Activated naive CD4-positive, alpha-beta T cell treated with anti-CD3 and anti-CD28 coated beads, Interleukin-2, amount 10 ng/mL, durations not matched to agents 7 days and 5 days (primary cell): ENCODE data around the gene PSAT1.
A peak's percentile ranks its signal among the peaks of the same experiment; 100 is the strongest.

Source experiments
- CTCF ChIA-PET: fragments of 350-600 bp; sonication (Branson Sonifier 250); formaldehyde crosslinking; loops from one replicate; lab custom pipeline; 2021; ENCODE audit warnings: antibody characterized with exemption; lab: Charles Lee
- DNase-seq: peaks from one replicate; pipeline ENCODE4 v3.0.0-alpha.2; 2020
- H3K27ac Mint-ChIP-seq: one replicate; pipeline ENCODE4 v1.8.0; 2021; ENCODE audit warnings: mild to moderate bottlenecking, moderate library complexity, mixed read lengths
- H3K27me3 Mint-ChIP-seq: one replicate; pipeline ENCODE4 v1.8.0; 2021; ENCODE audit warnings: mild to moderate bottlenecking, mixed read lengths
- H3K36me3 Mint-ChIP-seq: one replicate; pipeline ENCODE4 v1.8.0; 2021; ENCODE audit warnings: mixed read lengths
- H3K4me1 Mint-ChIP-seq: one replicate; pipeline ENCODE4 v1.8.0; 2021; ENCODE audit warnings: mixed read lengths
- H3K4me3 Mint-ChIP-seq: one replicate; pipeline ENCODE4 v1.8.0; 2021; ENCODE audit warnings: mild to moderate bottlenecking, moderate library complexity, mixed read lengths
- H3K9me3 Mint-ChIP-seq: one replicate; pipeline ENCODE4 v1.8.0; 2021; ENCODE audit warnings: mixed read lengths

PSAT1 gene

GRCh38 chr9:78316166-78316892 lies 19.4 kb downstream of the PSAT1 start:
- DNase-seq = no peak
- Mint-ChIP-seq H3K36me3 (peaks cover 66% of the 10 kb centered on the region), H3K9me3 (no peaks in the 10 kb centered on the region), H3K4me1 (no peaks in the 10 kb centered on the region), H3K27me3 (no peaks in the 10 kb centered on the region), H3K27ac (no peak overlapping the region), H3K4me3 (no peak overlapping the region)
- CTCF ChIA-PET = interaction anchor here (0.7 to 0.8 kb wide), 2 partner anchors 12 kb away, joined by 3 read pairs; no protein-coding TSS in a partner anchor

GRCh38 chr9:78319197-78320029 lies 22.5 kb downstream of the PSAT1 start:
- no peak overlapping the region for H3K4me3 Mint-ChIP-seq
- H3K27me3 Mint-ChIP-seq = no peaks in the 10 kb centered on the region
- no peaks in the 10 kb centered on the region for H3K9me3 Mint-ChIP-seq
- no peak overlapping the region for H3K27ac Mint-ChIP-seq
- no peaks in the 10 kb centered on the region for H3K4me1 Mint-ChIP-seq
- CTCF ChIA-PET = no interaction called here
- no peak for DNase-seq
- H3K36me3 Mint-ChIP-seq = peaks cover 58% of the 10 kb centered on the region

- CTCF ChIA-PET = no interaction called here
- peaks cover 4% of the 10 kb centered on the region for H3K4me1 Mint-ChIP-seq
- no peak for DNase-seq
- H3K27ac Mint-ChIP-seq = no peak overlapping the region
- H3K27me3 Mint-ChIP-seq = no peaks in the 10 kb centered on the region
- no peak overlapping the region for H3K4me3 Mint-ChIP-seq
- no peaks in the 10 kb centered on the region for H3K9me3 Mint-ChIP-seq
- peaks cover 59% of the 10 kb centered on the region for H3K36me3 Mint-ChIP-seq
Observed at GRCh38 chr9:78320030-78320693, 23.2 kb downstream of the PSAT1 start.

- Mint-ChIP-seq H3K4me3 (no peak overlapping the region), H3K36me3 (peaks cover 64% of the 10 kb centered on the region), H3K27ac (no peak overlapping the region), H3K9me3 (no peaks in the 10 kb centered on the region), H3K4me1 (peaks cover 9% of the 10 kb centered on the region), H3K27me3 (no peaks in the 10 kb centered on the region)
- DNase-seq = no peak
- CTCF ChIA-PET = no interaction called here
Observed at GRCh38 chr9:78320875-78321496, 24.1 kb downstream of the PSAT1 start.

- CTCF ChIA-PET = no interaction called here
- Mint-ChIP-seq H3K27me3 (no peaks in the 10 kb centered on the region), H3K36me3 (peaks cover 63% of the 10 kb centered on the region), H3K9me3 (no peaks in the 10 kb centered on the region), H3K27ac (no peak overlapping the region), H3K4me1 (peaks cover 9% of the 10 kb centered on the region), H3K4me3 (no peak overlapping the region)
- DNase-seq = no peak
Observed at GRCh38 chr9:78321505-78321904, 24.6 kb downstream of the PSAT1 start.

GRCh38 chr9:78324068-78324650 lies 27.2 kb downstream of the PSAT1 start:
- peaks cover 53% of the 10 kb centered on the region for H3K36me3 Mint-ChIP-seq
- no peak overlapping the region for H3K27ac Mint-ChIP-seq
- H3K27me3 Mint-ChIP-seq = no peaks in the 10 kb centered on the region
- DNase-seq = no peak
- CTCF ChIA-PET = interaction anchor here (1.5 kb wide), 1 partner anchor 44 kb away, joined by 6 read pairs; no protein-coding TSS in a partner anchor
- H3K9me3 Mint-ChIP-seq = no peaks in the 10 kb centered on the region
- H3K4me3 Mint-ChIP-seq = no peak overlapping the region
- H3K4me1 Mint-ChIP-seq = peaks cover 9% of the 10 kb centered on the region

GRCh38 chr9:78324682-78325081 lies 27.8 kb downstream of the PSAT1 start:
- Mint-ChIP-seq H3K9me3 (no peaks in the 10 kb centered on the region), H3K4me1 (peaks cover 9% of the 10 kb centered on the region), H3K4me3 (no peak overlapping the region), H3K36me3 (peaks cover 51% of the 10 kb centered on the region), H3K27me3 (no peaks in the 10 kb centered on the region), H3K27ac (no peak overlapping the region)
- CTCF ChIA-PET = interaction anchor here (1.5 kb wide), 1 partner anchor 44 kb away, joined by 6 read pairs; no protein-coding TSS in a partner anchor
- no peak for DNase-seq

GRCh38 chr9:78325343-78325742 lies 28.4 kb downstream of the PSAT1 start:
- Mint-ChIP-seq H3K27me3 (no peaks in the 10 kb centered on the region), H3K36me3 (peaks cover 50% of the 10 kb centered on the region), H3K27ac (peak overlapping the region; percentile 69), H3K9me3 (no peaks in the 10 kb centered on the region), H3K4me3 (no peak overlapping the region), H3K4me1 (peaks cover 9% of the 10 kb centered on the region)
- DNase-seq = no peak
- CTCF ChIA-PET = interaction anchor here (0.5 kb wide), 1 partner anchor 258 kb away, joined by 3 read pairs; no protein-coding TSS in a partner anchor

GRCh38 chr9:78325846-78326360 lies 29.0 kb downstream of the PSAT1 start:
- no peak for DNase-seq
- H3K4me3 Mint-ChIP-seq = no peak overlapping the region
- no peaks in the 10 kb centered on the region for H3K27me3 Mint-ChIP-seq
- no peak overlapping the region for H3K27ac Mint-ChIP-seq
- CTCF ChIA-PET = interaction anchor here (0.5 to 0.9 kb wide), 2 partner anchors 10 to 257 kb away, joined by 3 read pairs; no protein-coding TSS in a partner anchor
- peaks cover 50% of the 10 kb centered on the region for H3K36me3 Mint-ChIP-seq
- no peaks in the 10 kb centered on the region for H3K9me3 Mint-ChIP-seq
- H3K4me1 Mint-ChIP-seq = peaks cover 13% of the 10 kb centered on the region

- Mint-ChIP-seq H3K27me3 (no peaks in the 10 kb centered on the region), H3K9me3 (no peaks in the 10 kb centered on the region), H3K4me1 (peaks cover 15% of the 10 kb centered on the region), H3K36me3 (peaks cover 55% of the 10 kb centered on the region), H3K27ac (no peak overlapping the region), H3K4me3 (no peak overlapping the region)
- no peak for DNase-seq
- CTCF ChIA-PET = interaction anchor here (0.9 kb wide), 1 partner anchor 11 kb away, joined by 3 read pairs; no protein-coding TSS in a partner anchor
Observed at GRCh38 chr9:78326564-78326963, 29.6 kb downstream of the PSAT1 start.

GRCh38 chr9:78332381-78332780 lies 35.5 kb downstream of the PSAT1 start:
- CTCF ChIA-PET = interaction anchor here (1.6 kb wide), 1 partner anchor 37 kb away, joined by 4 read pairs; no protein-coding TSS in a partner anchor
- Mint-ChIP-seq H3K4me3 (no peak overlapping the region), H3K9me3 (peaks cover 19% of the 10 kb centered on the region), H3K27me3 (no peaks in the 10 kb centered on the region), H3K4me1 (peaks cover 6% of the 10 kb centered on the region), H3K36me3 (peaks cover 64% of the 10 kb centered on the region), H3K27ac (no peak overlapping the region)
- DNase-seq = no peak

GRCh38 chr9:78348848-78349247 lies 51.9 kb downstream of the PSAT1 start:
- Mint-ChIP-seq H3K4me3 (no peak overlapping the region), H3K27me3 (no peaks in the 10 kb centered on the region), H3K36me3 (peaks cover 3% of the 10 kb centered on the region), H3K4me1 (peaks cover 26% of the 10 kb centered on the region), H3K27ac (no peak overlapping the region), H3K9me3 (peaks cover 4% of the 10 kb centered on the region)
- DNase-seq = no peak
- CTCF ChIA-PET = no interaction called here

GRCh38 chr9:78351816-78352215 lies 54.9 kb downstream of the PSAT1 start:
- Mint-ChIP-seq H3K4me3 (no peak overlapping the region), H3K36me3 (peaks cover 3% of the 10 kb centered on the region), H3K27ac (peak overlapping the region; percentile 71), H3K27me3 (no peaks in the 10 kb centered on the region), H3K4me1 (peaks cover 26% of the 10 kb centered on the region), H3K9me3 (peaks cover 2% of the 10 kb centered on the region)
- CTCF ChIA-PET = no interaction called here
- DNase-seq = peak; percentile 43
